ENCODE results near the gene CHP2. TPM values are rescaled to one million over a fixed set of nuclear protein-coding genes. Genes with fewer than 3 reads are reported as not detected.

CHP2 gene
- total RNA-seq, 3 donors from 2014 or later: 0.16 to 0.33 TPM; not detected in 1

- DNase-seq (ENCODE audit: low spot score in 2 of 2): no peak
- intact Hi-C loops (cut with DNase I; ENCODE audit: low total_unique reads): no loop called here
- peaks cover 0 to 5% of the 10 kb centered on the region in 2 donors for H3K9me3 ChIP-seq
- H3K4me3 ChIP-seq: no peak overlapping the region
- TF ChIP-seq POLR2AphosphoS5 (IDR thresholded peaks at IDR 0.05) (no peak), POLR2A (IDR thresholded peaks at IDR 0.05) (no peak), CTCF (IDR thresholded peaks at IDR 0.05) (no peak)
- H3K27me3 ChIP-seq: no peaks in the 10 kb centered on the region
- H3K27ac ChIP-seq: no peak overlapping the region
- no peaks in the 10 kb centered on the region for H3K36me3 ChIP-seq
- H3K4me1 ChIP-seq: no peaks in the 10 kb centered on the region
Observed at GRCh38 chr16:23724096-23724784, 30.6 kb upstream of the CHP2 start.

DNA sequence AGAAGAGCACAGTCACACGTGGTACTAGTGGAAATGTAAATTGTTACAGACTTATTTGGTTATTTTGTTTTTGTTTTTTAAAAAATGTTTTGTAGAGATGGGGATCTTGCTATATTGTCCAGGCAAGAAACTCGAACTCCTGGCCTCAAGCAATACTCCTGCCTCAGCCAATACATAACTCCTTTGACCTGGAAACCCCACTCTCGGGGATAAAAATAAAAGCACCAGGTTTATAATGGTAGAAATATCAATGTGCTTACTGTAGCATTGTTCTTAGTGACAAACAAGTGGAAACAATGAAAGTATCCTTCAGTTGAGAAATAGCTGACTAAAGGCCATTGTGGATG is 30.1 kb upstream of the CHP2 start:
- H3K4me1 ChIP-seq: no peaks in the 10 kb centered on the region
- H3K36me3 ChIP-seq: no peaks in the 10 kb centered on the region
- peaks cover 0 to 5% of the 10 kb centered on the region in 2 donors for H3K9me3 ChIP-seq
- no peak overlapping the region for H3K27ac ChIP-seq
- no peak overlapping the region for H3K4me3 ChIP-seq
- TF ChIP-seq CTCF (IDR thresholded peaks at IDR 0.05) (no peak), POLR2A (IDR thresholded peaks at IDR 0.05) (no peak), POLR2AphosphoS5 (IDR thresholded peaks at IDR 0.05) (no peak)
- DNase-seq (ENCODE audit: low spot score in 2 of 2): no peak
- intact Hi-C loops (cut with DNase I; ENCODE audit: low total_unique reads): no loop called here
- no peaks in the 10 kb centered on the region for H3K27me3 ChIP-seq

GRCh38 chr16:23726710-23727109 is 28.1 kb upstream of the CHP2 start:
- TF ChIP-seq POLR2AphosphoS5 (IDR thresholded peaks at IDR 0.05): no peak
- TF ChIP-seq POLR2A (IDR thresholded peaks at IDR 0.05): no peak
- no peak for TF ChIP-seq CTCF (IDR thresholded peaks at IDR 0.05)
- H3K36me3 ChIP-seq: no peaks in the 10 kb centered on the region
- intact Hi-C loops (cut with DNase I; ENCODE audit: low total_unique reads): no loop called here

GRCh38 chr16:23728112-23728477 is 26.7 kb upstream of the CHP2 start:
- intact Hi-C loops (cut with DNase I; ENCODE audit: low total_unique reads): no loop called here
- Histone ChIP-seq H3K27me3 (no peaks in the 10 kb centered on the region), H3K4me1 (no peaks in the 10 kb centered on the region), H3K4me3 (no peak overlapping the region), H3K36me3 (no peaks in the 10 kb centered on the region), H3K27ac (no peak overlapping the region), H3K9me3 (no peaks in the 10 kb centered on the region)
- TF ChIP-seq POLR2A (IDR thresholded peaks at IDR 0.05): no peak
- TF ChIP-seq POLR2AphosphoS5 (IDR thresholded peaks at IDR 0.05): no peak
- TF ChIP-seq CTCF (IDR thresholded peaks at IDR 0.05): no peak
- DNase-seq (ENCODE audit: low spot score in 2 of 2): no peak

More at GRCh38 chr16:23726710-23727109, 28.1 kb upstream of the CHP2 start:
- H3K4me3 ChIP-seq: no peak overlapping the region
- peaks cover 0 to 5% of the 10 kb centered on the region in 2 donors for H3K9me3 ChIP-seq
- H3K4me1 ChIP-seq: no peaks in the 10 kb centered on the region
- no peaks in the 10 kb centered on the region for H3K27me3 ChIP-seq
- no peak for DNase-seq (ENCODE audit: low spot score in 2 of 2)
- H3K27ac ChIP-seq: no peak overlapping the region

DNA sequence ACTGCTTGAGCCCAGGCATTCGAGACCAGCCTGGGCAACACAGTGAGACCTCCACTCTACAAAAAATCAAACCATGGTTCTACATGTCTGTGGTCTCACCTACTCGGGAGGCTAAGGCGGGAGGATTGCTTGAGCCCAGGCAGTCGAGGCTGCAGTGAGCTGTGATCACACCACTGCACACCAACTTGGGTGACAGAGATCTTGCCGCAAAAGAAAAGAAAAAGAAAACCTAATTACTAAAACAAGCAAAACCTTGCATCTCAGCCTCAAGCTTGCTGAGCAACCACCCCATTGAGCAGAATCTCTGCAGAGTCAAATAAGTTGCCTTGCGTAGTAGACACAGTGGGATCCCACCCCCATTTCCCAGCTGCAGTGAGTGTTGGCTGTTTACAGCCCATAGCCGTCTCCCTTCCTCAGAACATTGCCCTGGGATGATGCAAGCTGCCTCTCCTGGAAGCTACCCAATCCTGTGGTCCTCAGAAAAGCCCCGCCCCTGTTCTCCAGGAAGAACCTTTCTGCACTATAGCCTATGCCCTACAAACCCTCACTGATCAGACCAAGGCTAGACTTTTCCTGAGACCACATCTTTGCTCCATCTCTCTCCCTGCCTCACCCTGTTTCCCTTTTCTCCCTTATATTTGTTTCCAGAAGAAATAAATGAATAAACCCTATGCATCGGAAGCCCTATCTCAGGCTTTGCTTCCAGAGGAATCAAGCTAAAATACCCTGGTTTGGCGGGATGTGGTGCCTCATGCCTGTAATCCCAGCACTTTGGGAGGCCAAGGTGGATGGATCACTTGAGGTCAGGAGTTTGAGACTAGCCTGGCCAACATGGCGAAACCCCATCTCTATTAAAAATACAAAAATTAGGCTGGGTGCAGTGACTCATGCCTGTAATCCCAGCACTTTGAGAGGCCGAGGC is 25.1 kb upstream of the CHP2 start:
- Histone ChIP-seq H3K4me3 (no peak overlapping the region), H3K4me1 (no peaks in the 10 kb centered on the region), H3K27me3 (no peaks in the 10 kb centered on the region), H3K36me3 (no peaks in the 10 kb centered on the region), H3K27ac (no peak overlapping the region), H3K9me3 (no peaks in the 10 kb centered on the region)
- intact Hi-C loops (cut with DNase I; ENCODE audit: low total_unique reads): no loop called here
- DNase-seq (ENCODE audit: low spot score in 2 of 2): no peak
- TF ChIP-seq CTCF (IDR thresholded peaks at IDR 0.05) (no peak), POLR2A (IDR thresholded peaks at IDR 0.05) (no peak), POLR2AphosphoS5 (IDR thresholded peaks at IDR 0.05) (no peak)
